ENCODE measurements around the gene CYP2A6.
A peak's percentile ranks its signal among the peaks of the same experiment; 100 is the strongest.
"Not testable (repeated sequence)": the region's sequence is repeated elsewhere in the genome, so short reads cannot be mapped to it uniquely, and the experiment has no call there.

The CYP2A6 gene

GRCh38 chr19:40818480-40819399 lies 31.5 kb downstream of the CYP2A6 start:
- peak; percentile 36 for DNase-seq

GRCh38 chr19:40815223-40815622 lies 35.0 kb downstream of the CYP2A6 start:
- DNase-seq: no peak

- DNase-seq: no peak
Measured at GRCh38 chr19:40813182-40813581, 37.1 kb downstream of the CYP2A6 start.

GRCh38 chr19:40812571-40812970 lies 37.7 kb downstream of the CYP2A6 start:
- DNase-seq: not testable (repeated sequence)

GRCh38 chr19:40811478-40812341 lies 38.5 kb downstream of the CYP2A6 start:
- no peak for DNase-seq

- DNase-seq: peak; percentile 74
Measured at GRCh38 chr19:40810649-40811408, 39.4 kb downstream of the CYP2A6 start.

GRCh38 chr19:40810160-40810559 lies 40.1 kb downstream of the CYP2A6 start:
- no peak for DNase-seq

- no peak for DNase-seq
Measured at GRCh38 chr19:40809358-40810086, 40.7 kb downstream of the CYP2A6 start.

GRCh38 chr19:40808497-40808896 lies 41.8 kb downstream of the CYP2A6 start:
- no peak for DNase-seq

GRCh38 chr19:40808021-40808325 lies 42.3 kb downstream of the CYP2A6 start:
- DNase-seq: no peak

- DNase-seq: no peak
Measured at GRCh38 chr19:40807147-40808020, 42.9 kb downstream of the CYP2A6 start.

- peak; percentile 99 for DNase-seq
Measured at GRCh38 chr19:40806423-40807146, 43.7 kb downstream of the CYP2A6 start.

- no peak for DNase-seq
Measured at GRCh38 chr19:40805258-40805868, 44.9 kb downstream of the CYP2A6 start.

GRCh38 chr19:40804783-40805242 lies 45.4 kb downstream of the CYP2A6 start:
- DNase-seq: no peak

- no peak for DNase-seq
Measured at GRCh38 chr19:40803857-40804782, 46.1 kb downstream of the CYP2A6 start.

GRCh38 chr19:40803170-40803856 lies 46.9 kb downstream of the CYP2A6 start:
- no peak for DNase-seq

- DNase-seq: no peak
Measured at GRCh38 chr19:40802300-40803169, 47.7 kb downstream of the CYP2A6 start.

Measured in fibroblast of skin of back (primary cell).